GM12878 (cell line): Measurements from ENCODE around the gene RO60. TPM values are rescaled to one million over a fixed set of nuclear protein-coding genes. Genes with fewer than 3 reads are reported as not detected.

Experiments used
- E4F1 ChIP-seq: fragments of 450-650 bp; IDR thresholded peaks from 2 replicates; pipeline ENCODE4 v1.6.1; 2018; ENCODE audit warnings: borderline replicate concordance, mild to moderate bottlenecking; ENCODE audit not compliant: partially characterized antibody
- GABPA ChIP-seq: IDR thresholded peaks from 2 replicates; pipeline ENCODE4 v1.6.1; 2014; ENCODE audit warnings: antibody characterized with exemption, low read depth, mild to moderate bottlenecking, inconsistent platforms
- HCFC1 ChIP-seq: fragments of 150-350 bp; IDR thresholded peaks from 2 replicates; pipeline ENCODE4 v1.6.1; 2014; ENCODE audit warnings: low read length
- IKZF1 ChIP-seq: fragments of 450-650 bp; conservative IDR thresholded peaks from 2 replicates; pipeline ENCODE4 v1.6.1; 2017; ENCODE audit warnings: antibody characterized with exemption, mild to moderate bottlenecking
- IRF3 ChIP-seq: fragments of 450-650 bp; IDR thresholded peaks from 2 replicates; pipeline ENCODE4 v1.6.1; 2014; ENCODE audit warnings: mild to moderate bottlenecking
- LARP7 ChIP-seq: fragments of 450-650 bp; IDR thresholded peaks from 2 replicates; pipeline ENCODE4 v1.6.1; 2017; ENCODE audit warnings: mild to moderate bottlenecking
- MLLT1 ChIP-seq: fragments of 450-650 bp; IDR thresholded peaks from 2 replicates; pipeline ENCODE4 v1.6.1; 2016; ENCODE audit warnings: mild to moderate bottlenecking
- MTA3 ChIP-seq: IDR thresholded peaks from 2 replicates; pipeline ENCODE4 v1.6.1; 2012; ENCODE audit warnings: low read length, inconsistent platforms, borderline replicate concordance
- NFIC ChIP-seq: IDR thresholded peaks from 2 replicates; pipeline ENCODE4 v1.6.1; 2012; ENCODE audit warnings: low read depth, mild to moderate bottlenecking, inconsistent platforms, low read length, moderate library complexity
- NFXL1 ChIP-seq: fragments of 450-650 bp; IDR thresholded peaks from 2 replicates; pipeline ENCODE4 v1.6.1; 2017; ENCODE audit warnings: antibody characterized with exemption, mild to moderate bottlenecking, borderline replicate concordance
- RAD51 ChIP-seq: fragments of 450-650 bp; IDR thresholded peaks from 2 replicates; pipeline ENCODE4 v1.6.1; 2016; ENCODE audit warnings: moderate library complexity, mild to moderate bottlenecking, inconsistent platforms
- RBBP5 ChIP-seq: fragments of 200-600 bp; sonication (generic); conservative IDR thresholded peaks from 2 replicates; pipeline ENCODE4 v1.6.1; 2016
- SIN3A ChIP-seq: IDR thresholded peaks from 2 replicates; pipeline ENCODE4 v1.6.1; 2012; ENCODE audit warnings: low read depth, low read length, improper control_type of control experiment
- SP1 ChIP-seq: IDR thresholded peaks from one replicate; pipeline ENCODE4 v1.6.1; 2011; ENCODE audit warnings: low read depth, low read length
- SRF ChIP-seq, 2 experiments: IDR thresholded peaks; 2 replicates each; pipeline ENCODE4 v1.6.1; 2011; ENCODE audit warnings: low read depth in 2 of 2, low read length in 2 of 2, mild to moderate bottlenecking in 1 of 2, moderate library complexity in 1 of 2
- TAF1 ChIP-seq: IDR thresholded peaks from 2 replicates; pipeline ENCODE4 v1.6.1; 2011; ENCODE audit warnings: mild to moderate bottlenecking, low read depth, low read length, borderline replicate concordance
- WRNIP1 ChIP-seq: IDR thresholded peaks from 2 replicates; pipeline ENCODE4 v1.6.1; 2011; ENCODE audit warnings: low read depth, low read length, improper control_type of control experiment, borderline replicate concordance
- YBX1 ChIP-seq: fragments of 450-650 bp; IDR thresholded peaks from 2 replicates; pipeline ENCODE4 v1.6.1; 2016; ENCODE audit warnings: antibody characterized with exemption
- ZBED1 ChIP-seq: IDR thresholded peaks from 2 replicates; pipeline ENCODE4 v1.6.1; 2016; ENCODE audit warnings: borderline replicate concordance
- ZBTB33 ChIP-seq: fragments of 450-650 bp; IDR thresholded peaks from 2 replicates; pipeline ENCODE4 v1.6.1; 2017; ENCODE audit warnings: mild to moderate bottlenecking
- ZNF274 ChIP-seq: IDR thresholded peaks from one replicate; pipeline ENCODE4 v1.8.0; 2011; ENCODE audit not compliant: insufficient read length, insufficient read depth
- ZSCAN29 ChIP-seq: fragments of 450-650 bp; IDR thresholded peaks from 2 replicates; pipeline ENCODE4 v1.6.1; 2017; ENCODE audit warnings: mild to moderate bottlenecking, moderate library complexity
- polyA plus RNA-seq, 11 experiments: library from polyadenylated mRNA; depleted of rRNA in 4 of 11; unstranded in 6 of 11; stranded (reverse) in 5 of 11; fragments of >200 nt; fragmentation: Nextera tagmentation in 4 of 11; fragmentation: Illumina TruSeq in 1 of 11; extraction: Ambion mirVana in 4 of 11; extraction: Trizol in 1 of 11; gene quantifications; 1 replicate in 1 of 11; 2 replicates in 10 of 11; pipeline versions ENCODE4 v1.2.1 to v1.2.3, GENCODE V29; 2011 to 2016; ENCODE audit warnings: inconsistent platforms in 2 of 11, missing spikeins in 2 of 11, low read depth in 1 of 11
- total RNA-seq, 4 experiments: library from RNA; depleted of rRNA in 3 of 4; stranded (reverse); fragments of >200 nt in 3 of 4; fragmentation: Illumina TruSeq in 1 of 4; extraction: Trizol in 1 of 4; gene quantifications; 2 replicates each; pipeline versions ENCODE4 v1.2.1 to v1.2.3, GENCODE V29; 2013 to 2021

The RO60 gene
- total and polyA plus RNA-seq, 10 of the 15 experiments (the other 5 are each of a cell fraction or from before 2014, with no cell fraction given): 21.1 to 143 (median 83.1) TPM

GRCh38 chr1:193059282-193060114, at the start of gene RO60, which contains the start of gene UCHL5 (continued):
- TF ChIP-seq ZBTB33: no peak
- TF ChIP-seq MTA3: no peak
- TF ChIP-seq YBX1: no peak
- no peak for TF ChIP-seq IRF3
- no peak for TF ChIP-seq ZNF274
- TF ChIP-seq MLLT1: peak; percentile 45; the same call in 1 of the 2 replicates
- no peak for TF ChIP-seq WRNIP1
- peak; percentile 81 for TF ChIP-seq GABPA
- peak; percentile 92 for TF ChIP-seq SIN3A
- peak; percentile 20; the same call in 1 of the 2 replicates for TF ChIP-seq RAD51
- TF ChIP-seq TAF1: peak; percentile 82
- no peak for TF ChIP-seq ZSCAN29
- TF ChIP-seq SP1: peak; percentile 61
- peak; percentile 81 for TF ChIP-seq HCFC1
- 0 out of 2 replicates have a peak, but pooled peaks have one; percentile 1 for TF ChIP-seq NFIC
- TF ChIP-seq SRF (IDR thresholded peaks at IDR 0.05; ENCODE audit: low read depth in 2 of 2, low read length in 2 of 2): peak; percentile 32 to 78; a peak in 2 of 4 replicates
- peak; percentile 66; the same call in 1 of the 2 replicates for TF ChIP-seq LARP7
- TF ChIP-seq E4F1: peak; percentile 40
- no peak for TF ChIP-seq NFXL1
- peak; percentile 93 for TF ChIP-seq IKZF1
- peak; percentile 69; the same call in 1 of the 2 replicates for TF ChIP-seq ZBED1
- no peak for TF ChIP-seq RBBP5
